ENCODE results near the gene CCDC88C.

The CCDC88C gene

GRCh38 chr14:91374287-91374878 lies 43.2 kb downstream of the CCDC88C start:
- no peak overlapping the region for H4K8ac ChIP-seq (ENCODE audit: low read depth, low read length)
- H3K4me2 ChIP-seq (ENCODE audit: low read length): no peak overlapping the region
- H2BK5ac ChIP-seq (ENCODE audit: low read length): no peak overlapping the region
- peaks cover 64% of the 10 kb centered on the region for H3K79me2 ChIP-seq (ENCODE audit: control insufficient read depth, insufficient read depth, low read length)
- peaks cover 26% of the 10 kb centered on the region for H3K4me1 ChIP-seq (ENCODE audit: control insufficient read depth, low read depth, low read length)
- H3K79me1 ChIP-seq (ENCODE audit: low read length): peaks cover 28% of the 10 kb centered on the region
- no peak overlapping the region for H3K27ac ChIP-seq (ENCODE audit: low read depth, low read length)
- no peak overlapping the region for H3K4ac ChIP-seq (ENCODE audit: low read depth, low read length)
- no peak overlapping the region for H3K56ac ChIP-seq (ENCODE audit: low read length)
- no peak overlapping the region for H3K9ac ChIP-seq (ENCODE audit: low read length)
- H3K23ac ChIP-seq (ENCODE audit: low read length): no peak overlapping the region
- H3K27me3 ChIP-seq (ENCODE audit: insufficient read depth, low read length, poor library complexity): no peaks in the 10 kb centered on the region
- H3K18ac ChIP-seq (ENCODE audit: low read length): no peak overlapping the region
- H3K4me3 ChIP-seq (ENCODE audit: low read length): no peak overlapping the region
- no peak overlapping the region for H2BK15ac ChIP-seq (replicated peaks; ENCODE audit: low read depth)
- H2AK5ac ChIP-seq (ENCODE audit: low read length): no peak overlapping the region
- DNase-seq: no peak
- H3K36me3 ChIP-seq (ENCODE audit: control insufficient read depth, insufficient read depth, low read length): no peaks in the 10 kb centered on the region
- H4K5ac ChIP-seq (ENCODE audit: low read length): no peak overlapping the region
- no peak overlapping the region for H2BK120ac ChIP-seq (ENCODE audit: low read depth, low read length)
- WGBS (ENCODE audit: extremely low coverage, insufficient coverage, low lambda C conversion rate): no CpG with 5 or more reads among the region's 7 CpGs

- H3K56ac ChIP-seq (ENCODE audit: low read length): no peak overlapping the region
- DNase-seq: no peak
- H3K4me3 ChIP-seq (ENCODE audit: low read length): no peak overlapping the region
- no peak overlapping the region for H3K23ac ChIP-seq (ENCODE audit: low read length)
- H2BK5ac ChIP-seq (ENCODE audit: low read length): no peak overlapping the region
- peaks cover 26% of the 10 kb centered on the region for H3K4me1 ChIP-seq (ENCODE audit: control insufficient read depth, low read depth, low read length)
- H3K79me1 ChIP-seq (ENCODE audit: low read length): peaks cover 28% of the 10 kb centered on the region
- no peak overlapping the region for H3K4ac ChIP-seq (ENCODE audit: low read depth, low read length)
- H3K9ac ChIP-seq (ENCODE audit: low read length): no peak overlapping the region
- no peaks in the 10 kb centered on the region for H3K27me3 ChIP-seq (ENCODE audit: insufficient read depth, low read length, poor library complexity)
- H4K5ac ChIP-seq (ENCODE audit: low read length): no peak overlapping the region
- H4K8ac ChIP-seq (ENCODE audit: low read depth, low read length): no peak overlapping the region
- H2BK120ac ChIP-seq (ENCODE audit: low read depth, low read length): no peak overlapping the region
- no peak overlapping the region for H3K4me2 ChIP-seq (ENCODE audit: low read length)
- no peak overlapping the region for H2AK5ac ChIP-seq (ENCODE audit: low read length)
- H3K36me3 ChIP-seq (ENCODE audit: control insufficient read depth, insufficient read depth, low read length): no peaks in the 10 kb centered on the region
- no peak overlapping the region for H3K18ac ChIP-seq (ENCODE audit: low read length)
- no CpG with 5 or more reads among the region's 11 CpGs for WGBS (ENCODE audit: extremely low coverage, insufficient coverage, low lambda C conversion rate)
- H2BK15ac ChIP-seq (replicated peaks; ENCODE audit: low read depth): no peak overlapping the region
- no peak overlapping the region for H3K27ac ChIP-seq (ENCODE audit: low read depth, low read length)
- peaks cover 66% of the 10 kb centered on the region for H3K79me2 ChIP-seq (ENCODE audit: control insufficient read depth, insufficient read depth, low read length)
These were observed 43.9 kb downstream of the CCDC88C start for GRCh38 chr14:91373591-91374254.

- Histone ChIP-seq H3K27ac (ENCODE audit: low read depth, low read length) (no peak overlapping the region), H3K4ac (ENCODE audit: low read depth, low read length) (no peak overlapping the region), H3K9ac (ENCODE audit: low read length) (no peak overlapping the region), H2AK5ac (ENCODE audit: low read length) (no peak overlapping the region), H2BK5ac (ENCODE audit: low read length) (no peak overlapping the region), H4K5ac (ENCODE audit: low read length) (no peak overlapping the region), H3K79me2 (ENCODE audit: control insufficient read depth, insufficient read depth, low read length) (peaks cover 67% of the 10 kb centered on the region), H3K27me3 (ENCODE audit: insufficient read depth, low read length, poor library complexity) (no peaks in the 10 kb centered on the region), H3K36me3 (ENCODE audit: control insufficient read depth, insufficient read depth, low read length) (no peaks in the 10 kb centered on the region), H2BK120ac (ENCODE audit: low read depth, low read length) (no peak overlapping the region), H3K4me3 (ENCODE audit: low read length) (no peak overlapping the region), H4K8ac (ENCODE audit: low read depth, low read length) (no peak overlapping the region), H3K4me2 (ENCODE audit: low read length) (no peak overlapping the region), H2BK15ac (replicated peaks; ENCODE audit: low read depth) (no peak overlapping the region), H3K79me1 (ENCODE audit: low read length) (peaks cover 28% of the 10 kb centered on the region), H3K23ac (ENCODE audit: low read length) (no peak overlapping the region), H3K18ac (ENCODE audit: low read length) (no peak overlapping the region), H3K56ac (ENCODE audit: low read length) (no peak overlapping the region), H3K4me1 (ENCODE audit: control insufficient read depth, low read depth, low read length) (peaks cover 23% of the 10 kb centered on the region)
- no CpG with 5 or more reads among the region's 17 CpGs for WGBS (ENCODE audit: extremely low coverage, insufficient coverage, low lambda C conversion rate)
- DNase-seq: no peak
These were observed 44.7 kb downstream of the CCDC88C start for GRCh38 chr14:91372671-91373495.

GRCh38 chr14:91371990-91372375 lies 45.6 kb downstream of the CCDC88C start:
- no peaks in the 10 kb centered on the region for H3K36me3 ChIP-seq (ENCODE audit: control insufficient read depth, insufficient read depth, low read length)
- H3K4me1 ChIP-seq (ENCODE audit: control insufficient read depth, low read depth, low read length): peaks cover 19% of the 10 kb centered on the region
- H3K27me3 ChIP-seq (ENCODE audit: insufficient read depth, low read length, poor library complexity): no peaks in the 10 kb centered on the region
- H3K56ac ChIP-seq (ENCODE audit: low read length): no peak overlapping the region
- H3K9ac ChIP-seq (ENCODE audit: low read length): no peak overlapping the region
- H3K23ac ChIP-seq (ENCODE audit: low read length): no peak overlapping the region
- no CpG with 5 or more reads among the region's 4 CpGs for WGBS (ENCODE audit: extremely low coverage, insufficient coverage, low lambda C conversion rate)
- H2AK5ac ChIP-seq (ENCODE audit: low read length): no peak overlapping the region
- DNase-seq: no peak
- H3K4me2 ChIP-seq (ENCODE audit: low read length): no peak overlapping the region
- no peak overlapping the region for H3K4me3 ChIP-seq (ENCODE audit: low read length)
- no peak overlapping the region for H2BK15ac ChIP-seq (replicated peaks; ENCODE audit: low read depth)
- H4K8ac ChIP-seq (ENCODE audit: low read depth, low read length): no peak overlapping the region
- H3K79me1 ChIP-seq (ENCODE audit: low read length): peaks cover 31% of the 10 kb centered on the region
- no peak overlapping the region for H2BK120ac ChIP-seq (ENCODE audit: low read depth, low read length)
- no peak overlapping the region for H2BK5ac ChIP-seq (ENCODE audit: low read length)
- no peak overlapping the region for H4K5ac ChIP-seq (ENCODE audit: low read length)
- H3K27ac ChIP-seq (ENCODE audit: low read depth, low read length): no peak overlapping the region
- peaks cover 67% of the 10 kb centered on the region for H3K79me2 ChIP-seq (ENCODE audit: control insufficient read depth, insufficient read depth, low read length)
- H3K4ac ChIP-seq (ENCODE audit: low read depth, low read length): no peak overlapping the region
- H3K18ac ChIP-seq (ENCODE audit: low read length): no peak overlapping the region

GRCh38 chr14:91371011-91371989 lies 46.3 kb downstream of the CCDC88C start:
- H2BK15ac ChIP-seq (replicated peaks; ENCODE audit: low read depth): no peak overlapping the region
- H3K27ac ChIP-seq (ENCODE audit: low read depth, low read length): no peak overlapping the region
- H2BK5ac ChIP-seq (ENCODE audit: low read length): no peak overlapping the region
- no peak overlapping the region for H4K5ac ChIP-seq (ENCODE audit: low read length)
- H3K79me2 ChIP-seq (ENCODE audit: control insufficient read depth, insufficient read depth, low read length): peaks cover 69% of the 10 kb centered on the region
- no peaks in the 10 kb centered on the region for H3K27me3 ChIP-seq (ENCODE audit: insufficient read depth, low read length, poor library complexity)
- H2BK120ac ChIP-seq (ENCODE audit: low read depth, low read length): no peak overlapping the region
- H3K4me1 ChIP-seq (ENCODE audit: control insufficient read depth, low read depth, low read length): peaks cover 16% of the 10 kb centered on the region
- no peak overlapping the region for H3K18ac ChIP-seq (ENCODE audit: low read length)
- H3K79me1 ChIP-seq (ENCODE audit: low read length): peaks cover 30% of the 10 kb centered on the region
- H3K56ac ChIP-seq (ENCODE audit: low read length): no peak overlapping the region
- H3K4me3 ChIP-seq (ENCODE audit: low read length): no peak overlapping the region
- H3K9ac ChIP-seq (ENCODE audit: low read length): no peak overlapping the region
- no CpG with 5 or more reads among the region's 19 CpGs for WGBS (ENCODE audit: extremely low coverage, insufficient coverage, low lambda C conversion rate)
- H4K8ac ChIP-seq (ENCODE audit: low read depth, low read length): no peak overlapping the region
- no peak for DNase-seq
- H3K23ac ChIP-seq (ENCODE audit: low read length): no peak overlapping the region
- H3K36me3 ChIP-seq (ENCODE audit: control insufficient read depth, insufficient read depth, low read length): no peaks in the 10 kb centered on the region
- H3K4me2 ChIP-seq (ENCODE audit: low read length): no peak overlapping the region
- H2AK5ac ChIP-seq (ENCODE audit: low read length): no peak overlapping the region
- H3K4ac ChIP-seq (ENCODE audit: low read depth, low read length): no peak overlapping the region
